OCI-M2 (cell line): ENCODE results near the gene CTRB2.
"Not testable (repeated sequence)": the region's sequence is repeated elsewhere in the genome, so short reads cannot be mapped to it uniquely, and the experiment has no call there.

ENCODE experiments used
- DNase-seq: peaks from one replicate; lab custom pipeline; 2025; ENCODE audit not compliant: unreplicated experiment; lab: John Stamatoyannopoulos, UW

CTRB2 gene

GRCh38 chr16:75227361-75228142 is 20.6 kb upstream of the CTRB2 start:
- DNase-seq = no peak

DNA sequence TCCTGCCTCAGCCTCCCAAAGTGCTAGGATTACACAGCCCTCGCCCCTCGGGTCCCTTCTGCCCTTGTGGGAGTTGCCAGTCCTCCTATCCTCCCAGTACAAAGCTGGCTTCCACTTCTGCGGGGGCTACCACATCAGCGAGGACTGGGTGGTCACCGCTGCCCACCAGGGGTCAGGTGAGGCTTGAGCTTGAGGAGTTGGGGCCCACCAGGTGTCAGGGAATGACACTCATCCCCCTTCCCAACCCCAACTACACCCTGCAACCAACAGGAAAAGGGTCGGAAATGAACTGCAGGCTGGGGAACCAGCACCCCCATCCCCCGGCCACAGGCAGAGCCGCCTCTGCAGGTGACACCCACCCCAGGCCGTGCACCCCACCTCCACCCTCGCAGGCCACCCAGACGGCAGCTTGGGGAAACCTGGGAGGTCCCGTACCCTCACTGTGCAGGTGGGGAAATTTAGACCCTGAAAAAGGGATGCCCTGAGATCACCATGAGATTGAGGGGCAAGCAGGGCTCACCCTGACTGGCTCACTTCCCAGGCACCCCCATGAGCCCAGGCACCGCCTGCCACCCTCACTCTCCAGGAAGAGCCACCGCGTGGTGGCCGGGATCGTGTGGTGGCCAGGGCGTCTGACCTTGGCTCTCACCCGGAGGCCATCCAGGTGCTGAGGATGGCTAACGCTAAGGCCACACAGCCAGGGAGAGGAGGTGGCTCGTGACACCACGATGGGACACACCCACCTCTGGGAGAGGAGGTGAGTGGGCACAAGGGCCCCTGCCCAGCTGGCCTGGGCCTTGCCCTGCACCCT is 19.8 kb upstream of the CTRB2 start:
- no peak for DNase-seq

GRCh38 chr16:75225678-75226515 is 18.9 kb upstream of the CTRB2 start:
- no peak for DNase-seq

GRCh38 chr16:75225092-75225491 is 18.1 kb upstream of the CTRB2 start:
- DNase-seq = no peak

DNA sequence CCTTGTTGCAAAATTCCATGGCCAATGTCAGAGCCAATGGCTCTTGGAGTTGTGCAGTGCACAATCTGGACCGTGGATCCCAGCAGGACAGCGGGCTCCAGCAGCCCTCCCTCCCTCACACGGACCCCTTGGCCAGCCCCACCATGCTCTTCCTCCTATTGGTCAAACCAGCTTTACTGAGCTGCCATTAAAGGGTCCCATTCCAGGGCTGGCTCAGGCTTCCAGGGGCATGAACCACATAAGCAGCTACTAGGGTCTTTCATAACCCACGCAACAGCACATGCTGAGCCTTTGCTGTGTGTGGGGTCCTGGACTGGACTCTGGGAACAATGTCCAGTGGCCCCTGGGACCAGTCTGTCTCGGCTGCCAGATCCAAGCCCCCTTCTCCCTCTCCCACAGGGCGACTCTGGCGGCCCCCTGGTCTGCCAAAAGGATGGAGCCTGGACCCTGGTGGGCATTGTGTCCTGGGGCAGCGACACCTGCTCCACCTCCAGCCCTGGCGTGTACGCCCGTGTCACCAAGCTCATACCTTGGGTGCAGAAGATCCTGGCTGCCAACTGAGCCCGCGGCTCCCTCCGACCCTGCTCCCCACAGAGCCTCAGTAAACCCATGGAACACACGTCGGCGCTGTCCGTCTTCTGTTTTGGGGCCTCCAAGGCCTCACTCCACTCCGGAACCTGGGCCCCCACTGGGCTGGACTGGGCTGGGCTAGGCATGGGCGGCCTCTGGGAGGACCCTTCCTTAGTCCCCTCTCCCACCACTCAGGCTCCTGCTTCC is 17.5 kb upstream of the CTRB2 start:
- no peak for DNase-seq

- DNase-seq = not testable (repeated sequence)
These were observed 16.2 kb upstream of the CTRB2 start for GRCh38 chr16:75223129-75223528.

GRCh38 chr16:75222271-75222783 is 15.4 kb upstream of the CTRB2 start:
- DNase-seq = no peak

GRCh38 chr16:75219838-75220237 is 12.9 kb upstream of the CTRB2 start:
- DNase-seq = no peak

DNA sequence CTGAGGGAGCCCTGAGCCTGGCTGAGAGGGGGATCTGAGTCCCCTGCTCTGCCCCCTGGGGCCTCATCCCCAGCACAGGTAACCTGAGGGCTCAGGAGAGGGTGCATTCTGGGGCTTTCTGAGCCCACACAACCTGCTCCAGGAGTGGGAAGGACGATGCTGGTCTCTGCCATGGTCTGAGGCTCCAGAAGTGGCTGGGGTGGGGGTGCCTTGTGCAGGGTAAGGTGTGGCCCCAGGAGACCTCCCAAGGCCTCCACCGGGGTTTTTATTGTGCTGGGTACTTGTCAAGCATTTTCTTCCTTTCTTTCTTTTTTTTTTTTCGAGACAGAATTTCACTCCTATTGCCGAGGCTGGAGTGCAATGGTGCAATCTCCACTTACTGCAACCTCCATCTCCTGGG is 12.1 kb upstream of the CTRB2 start:
- DNase-seq = no peak

GRCh38 chr16:75218256-75219076 is 11.5 kb upstream of the CTRB2 start, which contains the start of gene CTRB1:
Gene CTRB1 (plus strand): TSS chr16:75218988. CDS start chr16:75219008, 20 bp downstream.
- no peak for DNase-seq

DNA sequence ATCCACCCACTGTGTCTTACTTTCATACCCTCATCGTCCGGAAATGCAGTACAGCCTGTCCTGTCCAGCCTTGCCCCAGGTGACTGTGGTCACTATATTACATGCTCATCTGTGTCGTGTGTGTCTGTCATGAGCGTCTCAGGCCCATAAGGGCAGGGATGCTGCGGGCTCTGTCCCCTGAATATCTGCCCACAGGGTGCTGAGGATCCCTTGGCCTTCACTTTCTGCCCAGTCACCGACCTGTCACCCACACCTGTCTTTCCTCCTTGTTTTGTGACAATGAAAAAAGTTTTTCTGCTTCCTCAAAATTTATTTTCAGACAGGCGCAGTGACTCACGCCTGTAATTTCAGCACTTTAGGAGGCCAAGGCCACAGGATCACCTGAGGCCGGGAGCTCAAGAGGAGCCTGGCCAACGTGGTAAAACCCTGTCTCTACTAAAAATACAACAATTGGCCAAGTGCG is 10.5 kb upstream of the CTRB2 start:
- DNase-seq = no peak

DNA sequence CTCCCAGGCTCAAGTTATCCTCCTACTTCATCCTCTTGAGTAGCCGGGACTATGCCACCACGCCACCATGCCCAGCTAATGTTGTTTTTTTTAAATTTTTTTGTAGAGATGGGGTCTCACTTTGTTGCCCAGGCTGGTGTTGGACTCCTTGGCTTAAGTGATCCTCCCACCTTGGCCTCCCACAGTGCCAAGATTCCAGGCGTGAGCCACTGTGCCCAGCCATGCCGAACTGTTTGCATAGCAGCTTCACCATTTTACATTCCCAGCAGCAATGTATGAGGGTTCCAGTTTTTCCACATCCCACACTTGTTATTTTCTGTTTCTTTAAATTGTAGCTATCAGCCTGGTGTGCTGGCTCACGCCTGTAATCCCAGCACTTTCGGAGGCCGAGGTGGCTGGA is 9.6 kb upstream of the CTRB2 start:
- DNase-seq = no peak

- no peak for DNase-seq
These were observed 9.2 kb upstream of the CTRB2 start for GRCh38 chr16:75216127-75216526.

DNA sequence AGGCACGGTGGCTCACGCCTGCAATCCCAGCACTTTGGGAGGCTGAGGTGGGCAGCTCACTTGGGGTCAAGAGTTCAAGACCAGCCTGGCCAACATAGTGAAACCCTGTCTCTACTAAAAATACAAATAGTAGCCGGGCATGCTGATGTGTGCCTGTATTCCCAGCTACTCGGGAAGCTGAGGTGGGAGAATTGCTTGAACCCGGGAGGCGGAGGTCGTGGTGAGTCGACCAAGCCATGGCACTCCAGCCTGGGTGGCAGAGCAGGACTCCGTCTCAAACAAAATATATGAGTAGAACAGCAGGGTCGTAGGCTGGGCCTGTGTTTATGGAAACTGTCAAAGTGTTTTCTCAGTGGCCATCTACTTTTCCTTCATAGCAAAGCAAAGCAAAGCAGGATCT is 4.3 kb upstream of the CTRB2 start:
- not testable (repeated sequence) for DNase-seq

DNA sequence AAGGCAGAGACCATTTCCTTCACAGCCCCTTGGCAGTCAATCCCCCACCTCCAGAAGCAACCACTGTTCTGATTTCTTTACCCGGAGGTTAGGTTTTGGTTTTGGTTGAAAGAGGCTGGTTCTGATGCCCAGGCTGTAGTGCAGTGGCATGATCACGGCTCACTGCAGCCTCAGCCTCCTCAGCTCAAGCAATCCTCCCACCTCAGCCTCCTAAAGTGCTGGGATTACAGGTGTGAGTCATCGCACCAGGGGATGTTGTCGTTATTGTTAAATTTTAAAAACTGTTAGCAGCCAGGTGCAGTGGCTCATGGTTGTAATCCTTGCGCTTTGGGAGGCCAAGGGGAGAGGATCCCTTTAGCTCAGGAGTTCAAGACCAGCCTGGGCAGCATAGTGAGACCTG is 3.0 kb upstream of the CTRB2 start:
- no peak for DNase-seq

GRCh38 chr16:75209514-75209913 is 2.6 kb upstream of the CTRB2 start:
- not testable (repeated sequence) for DNase-seq

- DNase-seq = no peak
These were observed 2.0 kb upstream of the CTRB2 start for GRCh38 chr16:75208861-75209505.

DNA sequence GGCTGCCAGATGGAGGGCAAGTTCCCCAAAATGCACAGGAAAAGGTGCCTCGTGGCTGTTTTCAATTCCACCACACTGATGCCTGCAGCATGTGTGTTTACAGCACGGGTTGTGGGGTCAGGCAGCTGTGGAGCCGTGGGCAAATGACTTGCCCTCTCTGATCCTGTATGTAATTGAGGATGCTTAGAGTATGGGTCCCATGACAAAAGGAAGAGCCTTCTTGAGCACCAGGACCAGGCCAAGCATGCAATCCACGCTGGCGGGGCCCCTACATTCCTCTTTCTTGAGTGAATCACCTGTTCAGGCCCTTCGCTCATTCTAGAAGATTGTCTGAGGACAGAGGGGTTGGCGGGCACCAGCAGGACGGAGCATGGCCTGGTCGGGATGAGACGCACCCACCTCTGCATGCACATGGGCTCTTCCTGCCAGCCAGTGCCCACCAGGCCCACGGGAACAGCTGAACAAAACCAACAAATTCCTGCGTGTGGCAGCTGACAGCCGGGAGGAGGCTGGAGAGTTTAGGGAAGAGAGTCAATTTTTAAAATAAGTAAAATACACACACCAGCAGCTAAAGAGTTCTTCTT is 1.4 kb upstream of the CTRB2 start:
- DNase-seq = no peak

GRCh38 chr16:75207831-75208230 is 870 bp upstream of the CTRB2 start:
- no peak for DNase-seq
